ENCODE data around the gene OPN1MW2.
"Not testable (repeated sequence)": the region's sequence is repeated elsewhere in the genome, so short reads cannot be mapped to it uniquely, and the experiment has no call there.

- not testable (repeated sequence) for TF ChIP-seq CTCF (IDR thresholded peaks at IDR 0.05; ENCODE audit: low read depth, low read length); EZH2phosphoT487 (IDR thresholded peaks at IDR 0.05; ENCODE audit: low read depth)
Observed at GRCh38 chrX:154269245-154269644, 49.7 kb downstream of the OPN1MW2 start.
